HG03469 (cell line): ENCODE results near the gene TRPV3.
"Not testable (repeated sequence)": the region's sequence is repeated elsewhere in the genome, so short reads cannot be mapped to it uniquely, and the experiment has no call there.

Source experiments
- ATAC-seq: cut with Tn5 transposase; IDR thresholded peaks from one replicate; pipeline ENCODE4 v1.9.1; 2021; ENCODE audit warnings: mild to moderate bottlenecking, moderate library complexity, moderate number of reproducible peaks; ENCODE audit not compliant: unreplicated experiment

Gene TRPV3

DNA sequence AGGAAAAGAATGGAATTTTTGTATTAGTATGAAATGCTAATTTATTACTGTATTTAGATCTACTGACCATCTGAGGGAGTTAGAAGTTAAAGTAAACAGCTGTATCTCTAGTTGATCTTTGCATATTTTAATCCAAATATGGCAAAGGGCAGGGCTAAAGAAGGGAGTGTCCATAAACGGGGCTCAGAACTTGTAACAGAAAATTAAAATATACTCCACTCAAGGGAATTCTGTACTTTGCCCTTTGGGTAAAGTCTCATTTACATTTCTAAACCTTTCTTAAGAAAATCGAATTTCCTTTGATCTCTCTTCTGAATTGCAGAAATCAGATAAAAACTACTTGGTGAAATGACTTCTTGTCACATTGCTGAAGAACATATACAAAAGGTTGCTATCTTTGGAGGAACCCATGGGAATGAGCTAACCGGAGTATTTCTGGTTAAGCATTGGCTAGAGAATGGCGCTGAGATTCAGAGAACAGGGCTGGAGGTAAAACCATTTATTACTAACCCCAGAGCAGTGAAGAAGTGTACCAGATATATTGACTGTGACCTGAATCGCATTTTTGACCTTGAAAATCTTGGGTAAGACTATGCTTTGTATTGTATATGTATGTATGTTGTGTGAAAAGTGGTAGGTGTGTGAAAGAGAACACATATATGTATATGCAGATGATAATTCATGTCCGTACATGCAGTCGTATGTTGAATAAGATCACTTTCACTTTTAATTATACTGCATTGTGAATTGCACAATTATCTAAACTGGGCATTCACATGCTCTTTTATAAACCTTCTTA lies 81.6 kb downstream of the TRPV3 start, which contains the start of gene ASPA:
Gene ASPA (plus strand): TSS at position 186 of the 799 bp plus-strand sequence. CDS start 163 bp downstream, at position 349.
- ATAC-seq, result no peak

DNA sequence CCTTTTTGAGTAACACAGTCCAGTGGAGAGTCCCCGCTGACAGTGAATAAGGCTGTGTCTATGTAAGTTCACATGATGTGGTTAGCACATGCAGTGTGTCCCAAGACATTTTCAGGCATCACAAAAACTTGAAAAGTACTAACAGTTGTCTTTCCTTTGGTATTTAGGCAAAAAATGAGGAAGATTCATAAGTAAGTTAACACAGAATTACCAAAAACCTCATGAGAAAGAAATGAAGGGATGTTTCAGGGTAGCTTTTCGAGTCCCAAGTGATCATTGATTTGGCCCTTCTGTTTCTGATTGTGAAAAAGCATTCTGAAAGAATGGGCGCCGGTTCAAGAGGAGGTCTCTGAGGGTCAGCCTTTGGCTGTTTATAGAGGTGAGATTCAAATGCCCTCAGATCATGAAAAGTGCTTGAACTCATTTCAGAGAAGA lies 82.3 kb downstream of the TRPV3 start:
- no peak for ATAC-seq

DNA sequence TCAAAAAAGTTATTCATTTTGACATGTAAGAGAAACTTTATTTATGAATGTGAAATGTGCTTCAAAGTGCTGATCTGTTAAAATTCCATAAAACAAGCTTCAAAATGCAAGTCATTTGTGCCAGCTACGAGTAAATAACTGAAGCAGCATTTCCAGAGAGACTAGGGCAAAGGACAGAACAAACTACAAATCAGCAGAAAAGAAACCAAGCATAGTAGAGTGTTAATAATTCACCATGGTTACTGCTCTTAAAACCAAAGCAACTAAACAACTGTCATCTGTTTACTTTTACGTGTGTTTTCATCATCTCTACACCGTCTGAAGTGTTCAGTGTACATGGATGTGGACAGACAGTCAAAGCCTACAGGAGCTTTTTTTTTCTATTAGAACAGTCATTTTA lies 83.4 kb downstream of the TRPV3 start:
- no peak for ATAC-seq

DNA sequence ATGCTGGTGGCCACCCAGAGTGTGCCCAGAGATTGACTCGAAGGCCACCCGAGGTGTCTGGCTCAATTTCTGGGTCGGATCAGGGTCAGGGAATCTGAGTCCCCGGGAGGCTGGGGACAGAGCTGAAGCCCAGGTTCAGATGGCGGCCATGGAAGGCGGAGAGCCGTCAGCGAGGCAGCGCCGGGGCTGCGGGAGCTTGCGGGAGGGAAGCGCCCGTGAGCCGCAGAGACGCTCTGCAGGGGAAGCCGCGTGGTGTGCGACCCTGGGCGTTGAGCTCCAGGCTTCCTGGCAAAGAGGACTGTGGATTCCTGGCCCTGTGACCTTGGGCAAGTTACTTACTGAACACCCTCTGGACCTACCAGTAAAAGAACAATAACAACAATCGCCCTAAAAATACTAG lies 85.5 kb downstream of the TRPV3 start:
- ATAC-seq, result no peak

- no peak for ATAC-seq
Measured at GRCh38 chr17:3471599-3471998, 86.0 kb downstream of the TRPV3 start, which contains the start of gene SPATA22. Gene SPATA22 (minus strand): TSS chr17:3471819. CDS start chr17:3469325, 2,494 bp downstream.

DNA sequence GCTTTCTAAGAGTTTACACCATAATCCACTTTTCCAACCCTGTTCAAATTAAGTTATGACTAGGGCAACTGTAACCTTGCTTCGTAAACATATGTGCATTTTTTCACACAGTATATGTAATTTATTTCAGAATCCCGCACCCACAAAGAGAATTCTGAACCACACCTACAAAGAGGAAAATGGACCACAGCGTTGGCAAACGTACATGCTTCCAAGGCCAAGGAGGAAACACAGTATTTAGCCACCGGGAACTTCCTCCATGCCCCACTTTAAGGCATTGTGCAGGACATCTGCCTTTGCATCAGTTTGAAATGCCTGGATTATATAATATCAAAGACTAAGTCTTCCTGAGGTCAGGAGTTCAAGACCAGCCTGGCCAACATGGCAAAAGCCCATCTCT lies 88.1 kb downstream of the TRPV3 start:
- no peak for ATAC-seq

GRCh38 chr17:3466355-3466754 lies 91.3 kb downstream of the TRPV3 start:
- ATAC-seq, result not testable (repeated sequence)
